Gastrocnemius medialis (tissue), 4 donors: Measurements from ENCODE around the gene GLI3. TPM values are rescaled to one million over a fixed set of nuclear protein-coding genes. Genes with fewer than 3 reads are reported as not detected.

Source experiments
- ATAC-seq, 2 donors: fragments of 150-250 bp; one replicate each; pipeline ENCODE4 v1.9.1; 2016
- DNase-seq, 2 donors: peaks; one replicate each; pipeline ENCODE4 v3.0.0-alpha.2; 2019
- H3K27ac ChIP-seq, 4 donors: fragments of 200-600 bp; sonication (generic); 1 replicate in 1 of 4; 2 replicates in 3 of 4; pipeline ENCODE4 v1.5.1; 2016 to 2018; ENCODE audit warnings: mild to moderate bottlenecking in 2 of 4, moderate library complexity in 1 of 4
- H3K27me3 ChIP-seq, 3 donors: fragments of 200-600 bp; sonication (generic) in 2 of 3; 1 replicate in 1 of 3; 2 replicates in 2 of 3; pipeline versions ENCODE4 v1.5.1 to v1.6.0; 2016 to 2019; ENCODE audit warnings: mild to moderate bottlenecking in 1 of 3, moderate library complexity in 1 of 3
- H3K36me3 ChIP-seq, 2 donors: fragments of 200-600 bp; sonication (generic) in 1 of 2; one replicate each; pipeline ENCODE4 v1.5.1; 2017 to 2018
- H3K4me1 ChIP-seq, 2 donors: fragments of 200-600 bp; sonication (generic) in 1 of 2; one replicate each; pipeline ENCODE4 v1.5.1; 2016 to 2017; ENCODE audit warnings: mild to moderate bottlenecking in 2 of 2
- H3K4me3 ChIP-seq, 4 donors: fragments of 200-600 bp; sonication (generic) in 3 of 4; 1 replicate in 1 of 4; 2 replicates in 3 of 4; pipeline ENCODE4 v1.5.1; 2016 to 2019; ENCODE audit warnings: mild to moderate bottlenecking in 2 of 4
- H3K9me3 ChIP-seq, 3 donors: fragments of 200-600 bp; sonication (generic) in 2 of 3; 1 replicate in 1 of 3; 2 replicates in 2 of 3; pipeline ENCODE4 v1.5.1; 2016 to 2019
- CTCF ChIP-seq, 5 experiments: fragments of 450-650 bp in 3 of 5; fragments of 200-600 bp in 2 of 5; sonication (generic) in 2 of 5; IDR thresholded peaks in 4 of 5; conservative IDR thresholded peaks in 1 of 5; 1 replicate in 4 of 5; 2 replicates in 1 of 5; pipeline ENCODE4 v1.5.1; 2016 to 2019; ENCODE audit warnings: antibody characterized with exemption in 5 of 5, mild to moderate bottlenecking in 3 of 5, moderate library complexity in 3 of 5
- POLR2A ChIP-seq, 2 donors: fragments of 450-650 bp; IDR thresholded peaks; one replicate each; pipeline ENCODE4 v1.6.1; 2017; ENCODE audit warnings: antibody characterized with exemption in 2 of 2, mild to moderate bottlenecking in 2 of 2, moderate library complexity in 2 of 2
- in situ Hi-C, 4 donors: fragments of 200-750 bp; cut with MboI; loops; one replicate each; pipeline versions ENCODE4 v1.15.0 to v1.8.0; 2017; ENCODE audit warnings: low sequenced_read_pairs in 4 of 4
- intact Hi-C: fragments of 100-400 bp; cut with DNase I; formaldehyde crosslinking; loops from one replicate; pipeline ENCODE4 v1.15.1; 2023; ENCODE audit warnings: low total_unique reads
- total RNA-seq, 4 donors: library from RNA; depleted of rRNA; stranded (reverse); fragments of >200 nt; gene quantifications; one replicate each; pipeline versions ENCODE4 v1.1.0 to v1.2.3, GENCODE V29; 2016

Gene GLI3
- total RNA-seq, 4 donors from 2014 or later = 0.46 to 1.6 (median 0.81) TPM

- intact Hi-C loops = no loop called here
- Histone ChIP-seq H3K36me3 (no peaks in the 10 kb centered on the region), H3K4me1 (no peaks in the 10 kb centered on the region), H3K9me3 (no peaks in the 10 kb centered on the region), H3K4me3 (no peak overlapping the region), H3K27ac (no peak overlapping the region), H3K27me3 (no peaks in the 10 kb centered on the region)
- no peak for TF ChIP-seq CTCF (IDR thresholded peaks at IDR 0.05 in 4 of 5, conservative IDR thresholded peaks at IDR 0.05 in 1 of 5)
- TF ChIP-seq POLR2A (IDR thresholded peaks at IDR 0.05) = no peak
- DNase-seq (no peak), ATAC-seq (no peak)
- in situ Hi-C loops = no loop called here
These were observed 79.9 kb downstream of the GLI3 start for GRCh38 chr7:42156967-42157721.

DNA sequence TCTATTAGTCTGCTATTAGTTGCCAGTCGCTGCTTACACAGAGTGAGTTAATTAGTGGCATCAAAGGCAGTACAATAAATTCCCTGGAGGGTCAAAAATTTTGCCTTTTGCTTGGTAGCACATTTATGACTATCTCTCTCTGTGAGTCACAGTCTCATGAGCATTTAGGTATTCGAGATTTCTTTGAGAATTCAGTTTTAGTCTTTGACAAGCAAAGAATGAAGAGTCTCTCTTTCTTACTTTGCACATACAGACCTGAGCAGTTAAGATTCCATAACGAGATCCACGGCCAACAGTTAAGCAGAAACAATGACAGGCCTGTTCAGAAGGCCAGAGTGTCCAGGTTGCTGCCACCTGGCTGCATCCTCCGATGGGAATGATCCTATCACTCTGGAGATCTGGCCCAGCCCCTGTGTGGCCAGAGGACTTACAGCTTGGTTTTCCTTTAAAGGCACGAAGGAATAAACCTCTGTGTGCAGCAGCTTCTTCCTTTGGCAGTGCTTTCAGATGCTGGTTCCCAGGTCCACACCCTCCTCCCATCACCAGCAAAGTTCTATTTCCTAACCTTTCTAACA is 80.6 kb downstream of the GLI3 start:
- in situ Hi-C loops (no loop called here), intact Hi-C loops (no loop called here)
- Histone ChIP-seq H3K9me3 (no peaks in the 10 kb centered on the region), H3K4me1 (no peaks in the 10 kb centered on the region), H3K36me3 (no peaks in the 10 kb centered on the region), H3K4me3 (no peak overlapping the region), H3K27ac (no peak overlapping the region), H3K27me3 (no peaks in the 10 kb centered on the region)
- no peak for TF ChIP-seq CTCF (IDR thresholded peaks at IDR 0.05 in 4 of 5, conservative IDR thresholded peaks at IDR 0.05 in 1 of 5)
- no peak for TF ChIP-seq POLR2A (IDR thresholded peaks at IDR 0.05)
- DNase-seq = no peak
- no peak for ATAC-seq

GRCh38 chr7:42155584-42156290 is 81.3 kb downstream of the GLI3 start:
- no peaks in the 10 kb centered on the region for H3K36me3 ChIP-seq
- no peaks in the 10 kb centered on the region for H3K9me3 ChIP-seq
- TF ChIP-seq POLR2A (IDR thresholded peaks at IDR 0.05) = no peak
- no peak for TF ChIP-seq CTCF (IDR thresholded peaks at IDR 0.05 in 4 of 5, conservative IDR thresholded peaks at IDR 0.05 in 1 of 5)
- ATAC-seq = no peak
- H3K4me1 ChIP-seq = no peaks in the 10 kb centered on the region
- intact Hi-C loops (no loop called here), in situ Hi-C loops (no loop called here)
- no peak overlapping the region for H3K27ac ChIP-seq
- no peak for DNase-seq
- H3K4me3 ChIP-seq = no peak overlapping the region
- no peaks in the 10 kb centered on the region for H3K27me3 ChIP-seq

DNA sequence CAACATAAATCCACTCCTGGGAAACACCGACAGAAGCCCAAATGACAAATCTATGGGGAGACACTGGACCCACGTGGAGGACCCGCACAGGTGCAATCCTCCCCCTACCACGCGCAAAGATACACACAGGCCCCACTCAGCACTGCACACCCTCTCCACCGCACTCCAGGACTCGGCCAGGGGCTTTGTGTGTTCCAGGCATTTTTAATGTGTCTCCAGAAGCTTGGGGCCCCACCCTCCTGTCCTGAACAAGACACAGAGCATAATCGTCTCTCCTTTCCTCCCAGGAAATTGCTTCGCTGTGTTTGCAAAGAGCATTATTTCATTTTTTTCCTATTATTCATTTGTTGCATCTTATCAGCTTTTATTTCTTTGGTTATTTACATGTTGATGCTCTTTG is 82.8 kb downstream of the GLI3 start:
- DNase-seq (no peak), ATAC-seq (no peak)
- H3K4me1 ChIP-seq = no peaks in the 10 kb centered on the region
- no peaks in the 10 kb centered on the region for H3K9me3 ChIP-seq
- H3K27me3 ChIP-seq = no peaks in the 10 kb centered on the region
- H3K4me3 ChIP-seq = no peak overlapping the region
- H3K36me3 ChIP-seq = no peaks in the 10 kb centered on the region
- in situ Hi-C loops (no loop called here), intact Hi-C loops (no loop called here)
- H3K27ac ChIP-seq = no peak overlapping the region
- no peak for TF ChIP-seq CTCF (IDR thresholded peaks at IDR 0.05 in 4 of 5, conservative IDR thresholded peaks at IDR 0.05 in 1 of 5)
- TF ChIP-seq POLR2A (IDR thresholded peaks at IDR 0.05) = no peak
